HepG2 (cell line): ENCODE data around the gene TOGARAM1. TPM values are rescaled to one million over a fixed set of nuclear protein-coding genes. Genes with fewer than 3 reads are reported as not detected.

Source experiments
- ATAC-seq: fragments of 200-7000 bp; cut with Tn5 transposase; 3 replicates; pipeline ENCODE4 v1.9.1; 2020; ENCODE audit warnings: mild to moderate bottlenecking, moderate library complexity
- BruUV-seq: library from RNA; stranded (reverse); fragments of 400-500 nt; replicated peaks from 2 replicates; lab custom pipeline; 2021; lab: Mats Ljungman, UMichigan
- CTCF ChIA-PET: fragments of 300-600 bp; formaldehyde crosslinking; extraction: SDS; loops from one replicate; lab custom pipeline; 2021; ENCODE audit warnings: low total read pairs, inconsistent platforms, low intra/inter-chr PET ratio; lab: Yijun Ruan, JAX
- POLR2A ChIA-PET: fragments of 350-600 bp; sonication (Branson Sonifier 250); formaldehyde crosslinking; loops from one replicate; lab custom pipeline; 2020; ENCODE audit warnings: antibody characterized with exemption, inconsistent platforms; lab: Yijun Ruan, JAX
- DNase-seq: peaks from one replicate; pipeline ENCODE4 v3.0.0-alpha.2; 2015; ENCODE audit warnings: low spot score
- FAIRE-seq: peaks from 3 replicates; lab custom pipeline; 2011; peaks lifted over from hg19 to GRCh38; lab: Jason Lieb, UNC
- H2AFZ ChIP-seq: one replicate; pipeline ENCODE4 v1.6.1; 2011; ENCODE audit warnings: low read length, inconsistent platforms
- H3K27ac ChIP-seq: fragments of 300-600 bp; 3 replicates; pipeline ENCODE4 v1.8.0; 2011; ENCODE audit warnings: mixed run types, mild to moderate bottlenecking, mixed read lengths, low read length, inconsistent platforms; ENCODE audit not compliant: insufficient read depth; ENCODE audit errors: extremely low read length
- H3K27me3 ChIP-seq, 2 experiments: fragments of 200-600 bp in 1 of 2; 2 replicates in 1 of 2; 3 replicates in 1 of 2; pipeline versions ENCODE4 v1.6.0 to v1.8.0; 2011; ENCODE audit warnings: low read length in 2 of 2, mild to moderate bottlenecking in 2 of 2, moderate library complexity in 2 of 2, inconsistent platforms in 1 of 2; ENCODE audit not compliant: insufficient read depth in 2 of 2, control insufficient read depth in 1 of 2
- H3K36me3 ChIP-seq, 2 experiments: fragments of 200-600 bp in 1 of 2; replicated peaks in 1 of 2; 2 replicates in 1 of 2; 3 replicates in 1 of 2; pipeline versions ENCODE4 v1.5.1 to v1.8.0; 2011; ENCODE audit warnings: low read length in 2 of 2, inconsistent platforms in 1 of 2; ENCODE audit not compliant: insufficient read depth in 2 of 2, control insufficient read depth in 1 of 2
- H3K4me1 ChIP-seq: 2 replicates; pipeline ENCODE4 v1.5.1; 2012; ENCODE audit warnings: low read length, inconsistent platforms; ENCODE audit not compliant: insufficient read depth
- H3K4me2 ChIP-seq: 2 replicates; pipeline ENCODE4 v1.6.0; 2011; ENCODE audit warnings: low read depth, low read length, inconsistent platforms
- H3K4me3 ChIP-seq, 3 experiments: fragments of 200-600 bp in 1 of 3; sonication (generic), shearing (Covaris generic) in 1 of 3; replicated peaks in 1 of 3; 2 replicates each; pipeline ENCODE4 v1.5.1; 2011 to 2016; ENCODE audit warnings: low read length in 3 of 3, inconsistent platforms in 2 of 3, low read depth in 2 of 3, mild to moderate bottlenecking in 2 of 3, control low read depth in 1 of 3, mixed read lengths in 1 of 3; ENCODE audit not compliant: insufficient read depth in 1 of 3
- H3K79me2 ChIP-seq: one replicate; pipeline ENCODE4 v1.6.1; 2011; ENCODE audit warnings: low read length, inconsistent platforms; ENCODE audit not compliant: insufficient read depth
- H3K9ac ChIP-seq: 2 replicates; pipeline ENCODE4 v1.6.0; 2011; ENCODE audit warnings: mild to moderate bottlenecking, low read depth, low read length, inconsistent platforms; ENCODE audit not compliant: insufficient read depth
- H3K9me3 ChIP-seq: 2 replicates; pipeline ENCODE4 v1.5.1; 2012; ENCODE audit warnings: mild to moderate bottlenecking, low read length
- H4K20me1 ChIP-seq: 2 replicates; pipeline ENCODE4 v1.6.0; 2011; ENCODE audit warnings: inconsistent platforms, mild to moderate bottlenecking, low read length, moderate library complexity; ENCODE audit not compliant: insufficient read depth
- CAMTA2 ChIP-seq: sonication (generic); formaldehyde crosslinking; IDR thresholded peaks from 2 replicates; pipeline ENCODE4 v1.4.0; 2020; ENCODE audit warnings: mild to moderate bottlenecking, missing genetic modification reagents, borderline replicate concordance
- DRAP1 ChIP-seq: IDR thresholded peaks from 2 replicates; pipeline ENCODE4 v1.6.1; 2016; ENCODE audit warnings: missing genetic modification reagents, missing compliant biosample characterization
- HDAC2 ChIP-seq: sonication (generic); formaldehyde crosslinking; IDR thresholded peaks from 2 replicates; pipeline ENCODE4 v1.4.0; 2020; ENCODE audit warnings: missing genetic modification reagents
- HNF4A ChIP-seq: sonication (generic); formaldehyde crosslinking; IDR thresholded peaks from 2 replicates; pipeline ENCODE4 v1.4.0; 2020; ENCODE audit warnings: missing genetic modification reagents
- KLF6 ChIP-seq: IDR thresholded peaks from 2 replicates; pipeline ENCODE4 v1.8.0; 2016; ENCODE audit warnings: missing biosample characterization, missing genetic modification reagents
- PPARG ChIP-seq: conservative IDR thresholded peaks from 2 replicates; pipeline ENCODE4 v1.6.1; 2016; ENCODE audit warnings: missing biosample characterization, missing genetic modification reagents
- ZEB1 ChIP-seq: IDR thresholded peaks from 2 replicates; pipeline ENCODE4 v1.6.1; 2012; ENCODE audit warnings: mild to moderate bottlenecking, low read depth, inconsistent platforms; ENCODE audit not compliant: insufficient replicate concordance
- ZSCAN25 ChIP-seq: sonication (generic); formaldehyde crosslinking; IDR thresholded peaks from 2 replicates; pipeline ENCODE4 v1.8.0; 2022; ENCODE audit warnings: mild to moderate bottlenecking, missing genetic modification reagents
- WGBS: methylation state at CpG from one replicate; pipeline ENCODE4 v1.1.6; 2017; ENCODE audit warnings: low lambda C conversion rate; 5-methylcytosine and 5-hydroxymethylcytosine counted together
- in situ Hi-C: cut with HindIII; loops from 2 replicates; pipeline ENCODE4 v1.10.0; 2017; ENCODE audit warnings: low pct_unique_long_range_greater_than_20kb; ENCODE audit not compliant: extremely low pct_ligation_motif_present
- intact Hi-C: fragments of 100-400 bp; cut with micrococcal nuclease; formaldehyde crosslinking; loops from one replicate; pipeline ENCODE4 v1.10.0; 2022; ENCODE audit not compliant: unreplicated experiment
- polyA plus RNA-seq, 8 experiments: library from polyadenylated mRNA; depleted of rRNA in 3 of 8; stranded (reverse) in 7 of 8; unstranded in 1 of 8; fragments of >200 nt; fragmentation: Illumina TruSeq in 4 of 8; extraction: Trizol in 4 of 8; gene quantifications; 2 replicates each; pipeline versions ENCODE4 v1.2.1 to v1.2.3, GENCODE V29; 2011 to 2016; ENCODE audit warnings: low read depth in 4 of 8, missing spikeins in 1 of 8, mixed read lengths in 1 of 8; ENCODE audit not compliant: insufficient read depth in 1 of 8
- total RNA-seq, 5 experiments: library from RNA; depleted of rRNA; stranded (reverse); fragments of >200 nt; fragmentation: Illumina TruSeq; extraction: Trizol; gene quantifications; 2 replicates each; pipeline ENCODE4 v1.2.3, GENCODE V29; 2016; ENCODE audit warnings: low read depth in 1 of 5
- TF ChIP-seq, protein P1 (sequence below): sonication (generic); formaldehyde crosslinking; IDR thresholded peaks from 2 replicates; pipeline ENCODE4 v1.4.0; 2020; ENCODE audit warnings: missing genetic modification reagents
- TF ChIP-seq, protein P2 (sequence below): sonication (generic); formaldehyde crosslinking; IDR thresholded peaks from 2 replicates; pipeline ENCODE4 v1.4.0; 2020; ENCODE audit warnings: missing genetic modification reagents, borderline replicate concordance

The TOGARAM1 gene
- total and polyA plus RNA-seq, 2 of the 13 experiments (the other 11 are each of a cell fraction or from before 2014, with no cell fraction given) = 5.6 to 9.8 TPM

- Histone ChIP-seq H3K9me3 (no peaks in the 10 kb centered on the region), H3K79me2 (no peaks in the 10 kb centered on the region), H3K4me1 (no peaks in the 10 kb centered on the region), H3K27me3 (no peaks in the 10 kb centered on the region), H3K4me2 (no peak overlapping the region), H3K4me3 (no peak overlapping the region), H3K27ac (no peak overlapping the region), H3K9ac (no peak overlapping the region), H2AFZ (no peak overlapping the region), H3K36me3 (0 out of 5 replicates have a peak, but pooled peaks cover 0 to 1% of the 10 kb centered on the region in 2 experiments), H4K20me1 (no peaks in the 10 kb centered on the region)
- BruUV-seq = no TSS peak
- 96% methylated on average over 5 of the region's 5 CpGs for WGBS
- CTCF ChIA-PET = no interaction called here
- intact Hi-C loops (no loop called here), in situ Hi-C loops (no loop called here)
- no peak for DNase-seq
- TF ChIP-seq KLF6 (CRISPR knock-in tag) (no peak), PPARG (CRISPR knock-in tag) (no peak), HDAC2 (no peak), HNF4A (CRISPR knock-in tag) (no peak), DRAP1 (CRISPR knock-in tag) (no peak), ZSCAN25 (CRISPR knock-in tag) (no peak), CAMTA2 (CRISPR knock-in tag) (no peak), ZEB1 (no peak)
- TF ChIP-seq, protein P1, sequence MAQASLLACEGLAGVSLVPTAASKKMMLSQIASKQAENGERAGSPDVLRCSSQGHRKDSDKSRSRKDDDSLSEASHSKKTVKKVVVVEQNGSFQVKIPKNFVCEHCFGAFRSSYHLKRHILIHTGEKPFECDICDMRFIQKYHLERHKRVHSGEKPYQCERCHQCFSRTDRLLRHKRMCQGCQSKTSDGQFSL = no peak
- TF ChIP-seq, protein P2, sequence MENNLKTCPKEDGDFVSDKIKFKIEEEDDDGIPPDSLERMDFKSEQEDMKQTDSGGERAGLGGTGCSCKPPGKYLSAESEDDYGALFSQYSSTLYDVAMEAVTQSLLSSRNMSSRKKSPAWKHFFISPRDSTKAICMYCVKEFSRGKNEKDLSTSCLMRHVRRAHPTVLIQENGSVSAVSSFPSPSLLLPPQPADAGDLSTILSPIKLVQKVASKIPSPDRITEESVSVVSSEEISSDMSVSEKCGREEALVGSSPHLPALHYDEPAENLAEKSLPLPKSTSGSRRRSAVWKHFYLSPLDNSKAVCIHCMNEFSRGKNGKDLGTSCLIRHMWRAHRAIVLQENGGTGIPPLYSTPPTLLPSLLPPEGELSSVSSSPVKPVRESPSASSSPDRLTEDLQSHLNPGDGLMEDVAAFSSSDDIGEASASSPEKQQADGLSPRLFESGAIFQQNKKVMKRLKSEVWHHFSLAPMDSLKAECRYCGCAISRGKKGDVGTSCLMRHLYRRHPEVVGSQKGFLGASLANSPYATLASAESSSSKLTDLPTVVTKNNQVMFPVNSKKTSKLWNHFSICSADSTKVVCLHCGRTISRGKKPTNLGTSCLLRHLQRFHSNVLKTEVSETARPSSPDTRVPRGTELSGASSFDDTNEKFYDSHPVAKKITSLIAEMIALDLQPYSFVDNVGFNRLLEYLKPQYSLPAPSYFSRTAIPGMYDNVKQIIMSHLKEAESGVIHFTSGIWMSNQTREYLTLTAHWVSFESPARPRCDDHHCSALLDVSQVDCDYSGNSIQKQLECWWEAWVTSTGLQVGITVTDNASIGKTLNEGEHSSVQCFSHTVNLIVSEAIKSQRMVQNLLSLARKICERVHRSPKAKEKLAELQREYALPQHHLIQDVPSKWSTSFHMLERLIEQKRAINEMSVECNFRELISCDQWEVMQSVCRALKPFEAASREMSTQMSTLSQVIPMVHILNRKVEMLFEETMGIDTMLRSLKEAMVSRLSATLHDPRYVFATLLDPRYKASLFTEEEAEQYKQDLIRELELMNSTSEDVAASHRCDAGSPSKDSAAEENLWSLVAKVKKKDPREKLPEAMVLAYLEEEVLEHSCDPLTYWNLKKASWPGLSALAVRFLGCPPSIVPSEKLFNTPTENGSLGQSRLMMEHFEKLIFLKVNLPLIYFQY = no peak
- ATAC-seq = no peak
- no peak for FAIRE-seq
- POLR2A ChIA-PET = no interaction called here
Measured at GRCh38 chr14:45073231-45073879, 111.4 kb downstream of the TOGARAM1 start.
